Duodenal mucosa (tissue), 2 donors: ENCODE data around the gene ORAI1.
A peak's percentile ranks its signal among the peaks of the same experiment; 100 is the strongest.
"Not testable (repeated sequence)": the region's sequence is repeated elsewhere in the genome, so short reads cannot be mapped to it uniquely, and the experiment has no call there.

Source experiments
- H3K27ac ChIP-seq: one replicate; pipeline ENCODE4 v1.7.0; 2013; ENCODE audit warnings: low read depth, low read length
- H3K27me3 ChIP-seq, 2 donors: one replicate each; pipeline ENCODE4 v1.7.0; 2013; ENCODE audit warnings: low read length in 2 of 2, control low read depth in 1 of 2; ENCODE audit not compliant: insufficient read depth in 2 of 2, control insufficient read depth in 1 of 2
- H3K36me3 ChIP-seq, 2 donors: one replicate each; pipeline ENCODE4 v1.7.0; 2013; ENCODE audit warnings: low read length in 2 of 2, control low read depth in 1 of 2; ENCODE audit not compliant: insufficient read depth in 2 of 2, control insufficient read depth in 1 of 2
- H3K4me1 ChIP-seq, 2 donors: one replicate each; pipeline ENCODE4 v1.7.0; 2013; ENCODE audit warnings: low read length in 2 of 2, control low read depth in 1 of 2; ENCODE audit not compliant: insufficient read depth in 2 of 2, control insufficient read depth in 1 of 2
- H3K4me3 ChIP-seq, 2 donors: one replicate each; pipeline ENCODE4 v1.7.0; 2013; ENCODE audit warnings: low read length in 2 of 2, low read depth in 1 of 2
- H3K9ac ChIP-seq, 2 donors: one replicate each; pipeline ENCODE4 v1.7.0; 2013; ENCODE audit warnings: low read length in 2 of 2, low read depth in 1 of 2
- H3K9me3 ChIP-seq, 2 donors: one replicate each; pipeline ENCODE4 v1.7.0; 2013; ENCODE audit warnings: low read length in 2 of 2, control low read depth in 1 of 2; ENCODE audit not compliant: control insufficient read depth in 1 of 2

Gene ORAI1

DNA sequence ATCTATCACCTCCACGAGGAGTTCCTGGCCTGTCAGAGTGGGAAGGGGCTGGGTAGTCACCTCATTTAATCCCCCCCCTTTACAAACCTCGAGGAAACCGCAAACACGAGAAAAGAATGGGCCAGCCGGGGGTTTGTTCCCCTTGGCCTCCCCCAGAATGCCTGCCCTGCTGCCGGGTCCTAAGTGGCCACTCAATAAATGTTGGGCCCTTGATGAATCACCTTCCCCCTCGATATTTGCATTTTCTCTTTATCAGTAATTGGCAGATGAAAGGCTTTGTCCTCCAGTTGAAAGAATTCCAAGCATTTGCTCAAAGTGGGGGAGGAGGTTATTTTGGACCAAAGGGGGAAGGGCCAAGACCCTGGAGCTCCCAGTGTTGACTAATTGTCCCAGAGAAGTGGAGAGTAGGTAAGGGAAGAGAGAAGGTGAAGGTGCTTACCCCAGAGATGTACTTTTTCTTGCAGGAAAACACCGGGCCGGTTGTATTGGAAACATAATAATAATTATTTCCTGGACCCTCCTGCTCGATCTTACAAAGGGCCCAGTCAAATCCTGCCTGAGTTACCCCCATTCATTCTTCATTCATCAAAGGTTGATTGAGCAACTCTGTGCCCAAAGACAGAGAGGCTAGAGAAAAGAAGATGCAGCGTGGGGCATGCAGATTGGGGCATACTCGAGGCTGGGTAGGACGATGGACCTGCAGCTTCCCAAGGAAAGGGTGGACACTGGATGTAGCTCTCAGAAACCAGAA, 43.6 kb upstream of the ORAI1 start:
- Histone ChIP-seq H3K4me1 (peaks cover 24 to 29% of the 10 kb centered on the region in 2 donors), H3K4me3 (no peak overlapping the region), H3K27me3 (no peaks in the 10 kb centered on the region), H3K9me3 (no peaks in the 10 kb centered on the region), H3K9ac (no peak overlapping the region), H3K36me3 (no peaks in the 10 kb centered on the region), H3K27ac (no peak overlapping the region)

DNA sequence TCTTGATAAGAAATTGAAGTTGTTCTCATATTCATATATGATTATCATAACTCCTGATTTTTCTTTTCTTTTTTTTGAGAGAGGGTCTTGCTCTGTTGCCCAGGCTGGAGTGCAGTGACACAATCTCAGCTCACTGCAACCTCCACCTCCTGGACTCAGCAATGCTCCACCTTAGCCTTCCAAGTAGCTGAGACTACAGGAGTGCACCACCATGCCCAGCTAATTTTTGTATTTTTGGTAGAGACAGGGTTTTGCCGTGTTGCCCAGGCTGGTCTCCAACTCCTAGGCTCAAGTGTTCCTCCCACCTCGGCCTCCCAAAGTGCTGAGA, 43.0 kb upstream of the ORAI1 start:
- H3K9me3 ChIP-seq, H3K4me3 ChIP-seq, H3K36me3 ChIP-seq, H3K27ac ChIP-seq, H3K27me3 ChIP-seq, H3K9ac ChIP-seq: not testable (repeated sequence)
- peaks cover 19 to 23% of the 10 kb centered on the region in 2 donors for H3K4me1 ChIP-seq

DNA sequence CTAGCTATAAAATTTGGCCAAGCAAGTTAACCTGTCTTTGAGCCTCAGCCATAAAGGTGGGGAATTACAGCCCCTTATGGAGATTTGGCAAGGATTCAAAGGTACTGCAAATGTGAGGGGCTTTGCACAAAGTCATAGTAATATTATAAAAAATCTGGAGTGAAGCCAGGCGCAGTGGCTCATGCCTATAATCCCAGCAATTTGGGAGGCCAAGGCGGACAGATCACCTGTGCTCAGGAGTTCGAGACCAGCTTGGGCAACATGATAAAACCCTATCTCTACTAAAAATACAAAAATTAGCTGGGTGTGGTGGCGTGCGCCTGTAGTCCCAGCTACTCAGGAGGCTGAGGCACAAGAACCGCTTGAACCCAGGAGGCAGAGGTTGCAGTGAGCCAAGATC, 41.4 kb upstream of the ORAI1 start:
- H3K9ac ChIP-seq, H3K27me3 ChIP-seq, H3K4me3 ChIP-seq: not testable (repeated sequence)

DNA sequence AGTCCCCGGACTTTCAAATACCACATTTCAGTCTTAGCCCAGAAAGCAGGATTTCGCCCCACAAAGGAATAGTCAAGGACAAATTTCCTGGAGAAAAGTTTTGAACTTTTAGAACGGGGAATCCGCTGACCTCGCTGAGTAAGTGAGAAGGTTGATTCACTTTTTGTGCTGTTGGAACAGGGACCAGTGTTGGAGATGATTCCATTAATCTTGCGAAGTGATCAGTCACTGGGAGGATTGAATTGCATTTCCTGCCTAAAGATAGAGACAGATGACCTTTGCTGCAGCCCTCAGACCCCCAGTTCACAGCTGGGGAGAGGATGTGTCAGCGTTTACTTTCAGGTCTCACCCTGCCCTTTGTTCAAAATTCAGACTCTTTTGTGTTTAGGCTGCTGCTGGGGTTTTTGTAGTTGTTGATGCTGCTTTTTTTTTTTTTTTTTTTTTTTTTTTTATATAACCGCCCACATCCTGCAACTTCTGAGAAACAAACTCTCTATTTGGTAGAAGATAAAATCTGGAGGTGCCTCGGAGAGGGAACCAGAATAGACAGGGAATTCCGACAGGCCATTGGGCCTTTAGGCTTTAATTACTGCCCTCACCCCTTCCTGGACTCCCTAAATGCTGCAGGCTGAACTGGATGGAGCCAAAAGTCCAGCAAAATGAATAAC, 35.7 kb upstream of the ORAI1 start:
- no peaks in the 10 kb centered on the region for H3K27me3 ChIP-seq
- H3K4me1 ChIP-seq = peaks cover 0 to 4% of the 10 kb centered on the region in 2 donors
- H3K27ac ChIP-seq = peak overlapping the region; percentile 60
- H3K4me3 ChIP-seq = peak overlapping the region; percentile 30 to 38
- H3K36me3 ChIP-seq = no peaks in the 10 kb centered on the region
- H3K9me3 ChIP-seq = no peaks in the 10 kb centered on the region
- H3K9ac ChIP-seq = peak overlapping the region; percentile 20 to 71

More for the DNA sequence above, 41.4 kb upstream of the ORAI1 start:
- H3K27ac ChIP-seq, H3K9me3 ChIP-seq, H3K36me3 ChIP-seq: not testable (repeated sequence)
- peaks cover 19 to 23% of the 10 kb centered on the region in 2 donors for H3K4me1 ChIP-seq

DNA sequence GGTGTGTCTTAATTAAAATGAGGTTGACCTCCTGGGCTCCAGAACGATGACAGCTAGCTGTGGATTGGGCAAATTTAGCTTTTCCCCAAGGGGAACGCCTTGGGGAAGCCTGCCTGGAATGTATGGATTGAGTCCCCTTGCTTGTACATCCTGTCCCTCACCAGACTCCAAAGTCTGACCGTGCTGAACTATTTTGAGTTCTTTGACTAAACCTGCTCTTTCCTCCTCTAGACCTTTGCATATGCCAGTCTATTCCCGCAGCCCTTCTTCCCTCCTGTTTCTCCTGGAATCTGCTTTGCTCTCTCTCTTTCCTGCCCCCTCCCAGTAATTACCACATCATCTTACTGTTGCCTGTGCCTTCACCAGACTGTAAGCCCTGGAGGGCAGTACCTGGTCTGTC, 34.0 kb upstream of the ORAI1 start:
- Histone ChIP-seq H3K9ac (no peak overlapping the region), H3K4me3 (no peak overlapping the region), H3K27ac (no peak overlapping the region), H3K9me3 (no peaks in the 10 kb centered on the region), H3K27me3 (no peaks in the 10 kb centered on the region), H3K36me3 (no peaks in the 10 kb centered on the region), H3K4me1 (peaks cover 0 to 4% of the 10 kb centered on the region in 2 donors)

DNA sequence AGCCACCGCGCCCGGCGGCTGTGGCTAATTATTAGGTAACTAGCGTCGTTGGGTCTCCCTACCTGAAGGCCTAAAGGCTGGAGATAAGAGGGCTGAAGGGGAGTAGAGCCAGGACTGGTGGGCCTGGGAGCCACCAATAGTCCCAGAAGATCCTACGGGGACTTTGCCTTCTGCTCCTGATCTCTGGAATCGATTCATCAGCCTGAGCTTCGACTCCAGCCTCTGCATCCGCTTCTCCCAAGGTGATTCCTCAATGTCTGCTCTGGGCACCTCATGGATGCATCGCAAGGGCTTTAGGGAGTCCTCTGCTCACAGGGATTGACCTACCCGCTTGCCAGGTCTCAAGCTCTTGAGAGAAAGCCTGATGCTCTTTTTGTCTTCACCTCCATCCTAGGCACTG, 30.8 kb upstream of the ORAI1 start:
- Histone ChIP-seq H3K36me3 (no peaks in the 10 kb centered on the region), H3K9ac (no peak overlapping the region), H3K27ac (no peak overlapping the region), H3K27me3 (no peaks in the 10 kb centered on the region), H3K4me1 (peaks cover 12 to 14% of the 10 kb centered on the region in 2 donors), H3K9me3 (no peaks in the 10 kb centered on the region), H3K4me3 (no peak overlapping the region)

DNA sequence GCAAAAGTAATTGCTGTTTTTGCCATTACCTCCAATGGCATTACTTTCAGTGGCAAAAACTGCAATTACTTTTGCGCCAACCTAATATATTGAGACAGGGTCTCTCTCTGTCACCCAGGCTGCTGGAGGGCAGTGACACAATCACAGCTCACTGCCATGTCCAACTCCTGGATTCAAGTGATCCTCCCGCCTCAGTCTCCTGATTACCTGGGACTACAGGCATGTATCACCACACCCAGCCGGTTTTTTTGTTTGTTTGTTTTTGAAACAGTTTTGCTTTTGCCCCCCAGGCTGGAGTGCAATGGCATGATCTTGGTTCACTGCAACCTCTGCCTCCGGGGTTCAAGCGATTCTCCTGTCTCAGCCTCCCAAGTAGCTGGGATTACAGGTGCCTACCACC, 29.8 kb upstream of the ORAI1 start:
- Histone ChIP-seq H3K9ac (no peak overlapping the region), H3K4me1 (peaks cover 10 to 16% of the 10 kb centered on the region in 2 donors), H3K4me3 (no peak overlapping the region), H3K9me3 (no peaks in the 10 kb centered on the region), H3K36me3 (no peaks in the 10 kb centered on the region), H3K27ac (no peak overlapping the region), H3K27me3 (no peaks in the 10 kb centered on the region)

DNA sequence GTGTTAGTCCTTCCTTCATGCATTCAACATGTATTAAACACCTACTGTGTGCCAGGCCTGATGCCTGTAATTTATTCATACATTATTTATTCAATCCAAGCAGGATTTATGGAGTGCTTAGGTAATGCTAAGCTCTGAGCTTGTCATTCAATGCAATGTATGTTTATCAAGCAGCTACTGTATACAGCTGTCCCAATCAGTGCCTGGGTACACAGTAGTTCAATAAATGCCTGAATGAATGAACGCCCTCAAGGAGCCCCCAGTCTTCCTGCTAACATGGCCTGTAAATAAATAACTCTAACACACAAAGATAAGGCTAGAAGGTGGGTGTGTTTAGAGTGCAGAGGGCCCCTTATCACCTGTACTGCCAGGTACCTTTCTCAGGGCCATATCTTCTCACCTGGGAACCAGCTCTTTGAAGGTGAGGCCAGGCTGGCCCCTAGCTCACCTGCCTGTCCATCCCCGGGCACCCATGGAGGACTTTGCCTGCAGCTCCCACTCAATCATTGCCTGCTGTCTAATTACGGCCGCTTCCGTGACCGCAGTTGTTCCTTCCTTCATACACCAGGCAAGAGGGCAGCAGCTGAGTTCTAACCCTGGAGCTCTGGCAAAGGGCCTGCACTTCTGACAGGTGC, 25.5 kb upstream of the ORAI1 start:
- Histone ChIP-seq H3K4me1 (peaks cover 13 to 19% of the 10 kb centered on the region in 2 donors), H3K27me3 (no peaks in the 10 kb centered on the region), H3K27ac (no peak overlapping the region), H3K4me3 (no peak overlapping the region), H3K9me3 (no peaks in the 10 kb centered on the region), H3K9ac (no peak overlapping the region), H3K36me3 (no peaks in the 10 kb centered on the region)

DNA sequence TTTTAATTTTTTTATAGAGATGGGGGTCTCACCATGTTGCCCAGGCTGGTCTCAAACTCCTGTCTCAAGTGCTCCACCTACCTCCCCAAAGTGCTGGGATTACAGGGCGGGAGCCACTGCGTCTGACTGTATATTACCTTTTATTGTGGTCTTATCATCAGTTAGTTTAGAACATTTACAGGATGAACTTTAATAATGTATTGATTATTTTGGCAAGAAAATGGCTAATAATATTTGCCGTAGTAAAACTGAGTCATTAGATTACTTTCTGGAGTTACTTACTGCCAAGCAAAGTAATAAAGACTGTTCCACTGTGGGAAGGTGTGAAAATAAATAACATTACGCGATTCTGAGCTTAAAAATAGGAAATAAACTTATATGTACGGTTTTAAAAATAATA, 23.6 kb upstream of the ORAI1 start:
- no peak overlapping the region for H3K4me3 ChIP-seq
- H3K4me1 ChIP-seq = peaks cover 13 to 19% of the 10 kb centered on the region in 2 donors
- H3K27me3 ChIP-seq = no peaks in the 10 kb centered on the region
- H3K27ac ChIP-seq = peak overlapping the region; percentile 66
- H3K9ac ChIP-seq = peak overlapping the region in 1 of 2 donors; percentile 10
- H3K36me3 ChIP-seq = no peaks in the 10 kb centered on the region
- H3K9me3 ChIP-seq = no peaks in the 10 kb centered on the region

DNA sequence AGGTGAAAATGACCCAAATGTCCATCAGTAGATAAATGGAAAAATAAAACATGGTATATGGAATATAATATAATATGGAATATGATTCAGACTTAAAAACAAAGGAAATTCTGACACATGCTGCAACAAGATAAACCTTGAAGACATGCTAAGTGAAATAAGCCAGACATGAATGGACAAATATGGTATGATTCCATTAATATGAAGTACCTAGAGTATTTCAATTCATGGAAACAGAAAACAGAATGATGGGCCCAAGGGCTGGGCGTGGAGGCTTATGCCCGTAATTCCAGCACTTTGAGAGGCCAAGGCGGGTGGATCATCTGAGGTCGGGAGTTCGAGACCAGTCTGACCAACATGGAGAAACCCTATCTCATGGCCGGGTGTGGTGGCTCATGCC, 22.7 kb upstream of the ORAI1 start:
- H3K4me1 ChIP-seq = peaks cover 7 to 15% of the 10 kb centered on the region in 2 donors
- H3K27ac ChIP-seq = no peak overlapping the region
- no peaks in the 10 kb centered on the region for H3K27me3 ChIP-seq
- no peaks in the 10 kb centered on the region for H3K36me3 ChIP-seq
- no peak overlapping the region for H3K9ac ChIP-seq
- H3K4me3 ChIP-seq = no peak overlapping the region
- H3K9me3 ChIP-seq = no peaks in the 10 kb centered on the region
